H1 (cell line): ENCODE measurements around the gene CFAP298. TPM values are rescaled to one million over a fixed set of nuclear protein-coding genes. Genes with fewer than 3 reads are reported as not detected.

Experiments
- CTCF ChIA-PET: fragments of 300-600 bp; sonication (Branson Sonifier 250); formaldehyde crosslinking; loops from one replicate; lab custom pipeline; 2021; ENCODE audit not compliant: partially characterized antibody; lab: Charles Lee
- POLR2A ChIA-PET: fragments of 300-600 bp; sonication (Branson Sonifier 250); formaldehyde crosslinking; loops from one replicate; lab custom pipeline; 2021; ENCODE audit warnings: inconsistent platforms; ENCODE audit not compliant: partially characterized antibody; lab: Charles Lee
- DNase-seq, 2 experiments: peaks; one replicate each; pipeline versions ENCODE4 v3.0.0 to v3.0.0-alpha.2; 2010 to 2022; ENCODE audit warnings: low spot score in 2 of 2, low read depth in 1 of 2, mixed read lengths in 1 of 2
- FAIRE-seq: peaks from 2 replicates; lab custom pipeline; 2011; peaks lifted over from hg19 to GRCh38; lab: Jason Lieb, UNC
- H2AFZ ChIP-seq: 2 replicates; pipeline ENCODE4 v1.8.1; 2012; ENCODE audit warnings: low read length, inconsistent platforms
- H2AK5ac ChIP-seq: 2 replicates; pipeline ENCODE4 v1.6.1; 2013; ENCODE audit warnings: low read depth, low read length
- H2BK120ac ChIP-seq: replicated peaks from 2 replicates; pipeline ENCODE3; 2013; ENCODE audit warnings: low read depth, low read length, inconsistent platforms
- H2BK12ac ChIP-seq: 2 replicates; pipeline ENCODE4 v1.6.1; 2013; ENCODE audit warnings: low read depth, low read length
- H2BK15ac ChIP-seq: 2 replicates; pipeline ENCODE4 v1.6.1; 2013; ENCODE audit warnings: low read length
- H2BK20ac ChIP-seq: 2 replicates; pipeline ENCODE4 v1.6.1; 2013; ENCODE audit warnings: low read length
- H2BK5ac ChIP-seq: 2 replicates; pipeline ENCODE4 v1.6.1; 2013; ENCODE audit warnings: low read depth, low read length
- H3K14ac ChIP-seq: 2 replicates; pipeline ENCODE4 v1.6.1; 2013; ENCODE audit warnings: inconsistent platforms; ENCODE audit not compliant: insufficient read length
- H3K18ac ChIP-seq: 2 replicates; pipeline ENCODE4 v1.6.1; 2013; ENCODE audit warnings: low read length; ENCODE audit errors: extremely low read depth
- H3K23ac ChIP-seq: 2 replicates; pipeline ENCODE4 v1.6.1; 2013; ENCODE audit warnings: inconsistent platforms; ENCODE audit not compliant: insufficient read length
- H3K23me2 ChIP-seq: 2 replicates; pipeline ENCODE4 v1.6.1; 2013; ENCODE audit warnings: low read depth, low read length
- H3K27ac ChIP-seq: 2 replicates; pipeline ENCODE4 v1.6.1; 2011; ENCODE audit warnings: low read depth, low read length, inconsistent platforms
- H3K27me3 ChIP-seq, 4 experiments: replicated peaks in 1 of 4; 1 replicate in 1 of 4; 2 replicates in 3 of 4; pipeline versions ENCODE4 v1.6.1 to v1.8.1; 2011 to 2013; ENCODE audit warnings: low read length in 3 of 4, mild to moderate bottlenecking in 3 of 4, inconsistent platforms in 2 of 4, mixed read lengths in 2 of 4, moderate library complexity in 1 of 4; ENCODE audit not compliant: control insufficient read depth in 3 of 4, insufficient read depth in 3 of 4; ENCODE audit errors: extremely low read depth in 1 of 4
- H3K36me3 ChIP-seq, 4 experiments: 2 replicates each; pipeline versions ENCODE4 v1.6.1 to v1.8.1; 2011 to 2013; ENCODE audit warnings: mild to moderate bottlenecking in 4 of 4, low read length in 3 of 4, moderate library complexity in 2 of 4, control low read depth in 1 of 4, inconsistent platforms in 1 of 4; ENCODE audit not compliant: insufficient read depth in 4 of 4, control insufficient read depth in 2 of 4
- H3K4ac ChIP-seq: replicated peaks from 2 replicates; pipeline ENCODE3; 2013; ENCODE audit warnings: low read length, low read depth, mixed read lengths, inconsistent platforms; ENCODE audit not compliant: insufficient read length
- H3K4me1 ChIP-seq, 4 experiments: replicated peaks in 1 of 4; 1 replicate in 1 of 4; 2 replicates in 3 of 4; pipeline versions ENCODE4 v1.6.1 to v1.8.1; 2011 to 2013; ENCODE audit warnings: low read length in 3 of 4, inconsistent platforms in 2 of 4, mixed read lengths in 1 of 4; ENCODE audit not compliant: insufficient read depth in 4 of 4, control insufficient read depth in 3 of 4
- H3K4me2 ChIP-seq, 2 experiments: 2 replicates each; pipeline versions ENCODE4 v1.6.1 to v1.8.1; 2011 to 2013; ENCODE audit warnings: low read depth in 2 of 2, low read length in 2 of 2, control low read depth in 1 of 2, inconsistent platforms in 1 of 2, mild to moderate bottlenecking in 1 of 2; ENCODE audit not compliant: insufficient read depth in 1 of 2
- H3K4me3 ChIP-seq, 4 experiments: fragments of 200-600, 300-600 bp in 1 of 4; sonication (generic), shearing (Covaris generic), sonication (Bioruptor Twin) in 1 of 4; 2 replicates each; pipeline versions ENCODE4 v1.5.1 to v1.8.1; 2011 to 2016; ENCODE audit warnings: low read length in 4 of 4, low read depth in 3 of 4, control low read depth in 2 of 4, inconsistent platforms in 2 of 4, mild to moderate bottlenecking in 2 of 4, mixed read lengths in 1 of 4, moderate library complexity in 1 of 4; ENCODE audit not compliant: insufficient read depth in 2 of 4; ENCODE audit errors: extremely low read depth in 1 of 4
- H3K56ac ChIP-seq: replicated peaks from 2 replicates; pipeline ENCODE3; 2013; ENCODE audit warnings: low read depth, mild to moderate bottlenecking, mixed read lengths, low read length, inconsistent platforms; ENCODE audit not compliant: insufficient read length
- H3K79me1 ChIP-seq: 2 replicates; pipeline ENCODE4 v1.6.1; 2013; ENCODE audit warnings: low read depth, low read length, control low read depth
- H3K79me2 ChIP-seq, 2 experiments: 2 replicates each; pipeline versions ENCODE4 v1.6.1 to v1.8.1; 2012 to 2013; ENCODE audit warnings: low read length in 2 of 2, mild to moderate bottlenecking in 2 of 2, inconsistent platforms in 1 of 2; ENCODE audit not compliant: insufficient read depth in 2 of 2, control insufficient read depth in 1 of 2
- H3K9ac ChIP-seq, 4 experiments: replicated peaks in 1 of 4; 1 replicate in 1 of 4; 2 replicates in 3 of 4; pipeline versions ENCODE4 v1.6.1 to v1.8.1; 2011 to 2013; ENCODE audit warnings: low read depth in 3 of 4, low read length in 3 of 4, control low read depth in 2 of 4, mild to moderate bottlenecking in 2 of 4, moderate library complexity in 2 of 4, inconsistent platforms in 1 of 4; ENCODE audit errors: extremely low read depth in 1 of 4
- H3K9me3 ChIP-seq, 2 experiments: 2 replicates each; pipeline versions ENCODE4 v1.6.1 to v1.8.1; 2012 to 2013; ENCODE audit warnings: mild to moderate bottlenecking in 2 of 2, moderate library complexity in 2 of 2, control low read depth in 1 of 2, inconsistent platforms in 1 of 2, low read depth in 1 of 2, low read length in 1 of 2, mixed read lengths in 1 of 2; ENCODE audit not compliant: insufficient read depth in 2 of 2
- H4K20me1 ChIP-seq, 2 experiments: replicated peaks in 1 of 2; 2 replicates each; pipeline versions ENCODE3 to v1.8.1; 2011 to 2013; ENCODE audit warnings: inconsistent platforms in 2 of 2, low read length in 2 of 2, mild to moderate bottlenecking in 1 of 2; ENCODE audit not compliant: insufficient read depth in 2 of 2, control insufficient read depth in 1 of 2
- H4K5ac ChIP-seq: 2 replicates; pipeline ENCODE4 v1.6.1; 2013; ENCODE audit warnings: low read length, low read depth, mixed read lengths, inconsistent platforms; ENCODE audit not compliant: insufficient read length
- H4K8ac ChIP-seq: 2 replicates; pipeline ENCODE4 v1.8.0; 2013; ENCODE audit warnings: mild to moderate bottlenecking, moderate library complexity, low read length, inconsistent platforms; ENCODE audit not compliant: insufficient read depth; ENCODE audit errors: extremely low read depth
- H4K91ac ChIP-seq: replicated peaks from 2 replicates; pipeline ENCODE3; 2013; ENCODE audit warnings: low read length, mixed read lengths, inconsistent platforms; ENCODE audit not compliant: insufficient read length
- CBX8 ChIP-seq: fragments of 300-800, 300-1000 bp; sonication (generic); IDR thresholded peaks from 2 replicates; pipeline ENCODE4 v1.7.1; 2016; ENCODE audit warnings: low read depth, low read length, borderline replicate concordance
- POLR2A ChIP-seq, 2 experiments: IDR thresholded peaks; 1 replicate in 1 of 2; 2 replicates in 1 of 2; pipeline ENCODE4 v1.6.1; 2011; ENCODE audit warnings: low read depth in 2 of 2, low read length in 2 of 2, mild to moderate bottlenecking in 2 of 2; ENCODE audit errors: control extremely low read depth in 1 of 2
- RAD21 ChIP-seq, 2 experiments: IDR thresholded peaks in 1 of 2; conservative IDR thresholded peaks in 1 of 2; 2 replicates each; pipeline ENCODE4 v1.6.1; 2011; ENCODE audit warnings: low read depth in 2 of 2, low read length in 2 of 2, improper control_type of control experiment in 1 of 2, inconsistent platforms in 1 of 2, mild to moderate bottlenecking in 1 of 2, moderate library complexity in 1 of 2
- WGBS, 2 experiments: shearing (Covaris generic) in 1 of 2; methylation state at CpG; one replicate each; pipeline versions ENCODE4 v1.1.6 to v1.1.7; 2013 to 2015; ENCODE audit warnings: low lambda C conversion rate in 2 of 2, mixed read lengths in 2 of 2, inconsistent platforms in 1 of 2, low coverage in 1 of 2, missing lambda C conversion rate in 1 of 2; ENCODE audit not compliant: insufficient replicate concordance in 2 of 2, insufficient coverage in 1 of 2, insufficient read length in 1 of 2; ENCODE audit errors: extremely low coverage in 1 of 2, missing lambda C conversion rate in 1 of 2; 5-methylcytosine and 5-hydroxymethylcytosine counted together
- polyA plus RNA-seq, 7 experiments: library from polyadenylated mRNA; depleted of rRNA in 3 of 7; stranded (reverse) in 5 of 7; unstranded in 2 of 7; fragments of >200 nt in 5 of 7; fragments of 200-250 nt in 2 of 7; gene quantifications; 1 replicate in 5 of 7; 2 replicates in 1 of 7; 4 replicates in 1 of 7; pipeline versions ENCODE4 v1.2.1 to v1.2.3, GENCODE V29; 2011 to 2013; ENCODE audit warnings: missing spikeins in 2 of 7, mixed read lengths in 2 of 7
- total RNA-seq: library from RNA; stranded (reverse); fragmentation: NEBNext Ultra II Directional; extraction: Animal tissue kit (Norgen Biotek cat#: 25700); gene quantifications from 2 replicates; pipeline ENCODE4 v1.2.1, GENCODE V29; 2021

The CFAP298 gene
- total and polyA plus RNA-seq, 2 of the 8 experiments (the other 6 are each of a cell fraction or from before 2014, with no cell fraction given), result 43.0 to 68.1 TPM

DNA sequence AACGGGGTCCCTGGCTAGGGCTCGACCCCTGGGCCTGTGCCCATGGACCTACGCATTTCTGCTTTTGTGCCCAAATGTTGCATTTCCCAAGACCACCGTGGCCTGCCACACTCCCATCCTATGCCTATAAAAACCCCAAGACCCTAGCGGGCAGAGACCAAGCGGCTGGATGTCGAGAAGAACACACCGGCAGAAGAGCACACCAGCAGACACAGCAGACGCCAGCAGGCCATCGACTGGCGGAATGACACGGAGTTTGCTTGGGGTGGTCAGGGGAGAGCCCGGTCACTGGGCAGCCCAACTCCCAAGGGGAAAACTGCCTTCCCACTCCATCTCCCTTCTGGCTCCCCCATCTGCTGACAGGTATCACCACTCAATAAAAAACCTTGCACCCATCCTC is 31.2 kb downstream of the CFAP298 start:
- TF ChIP-seq RAD21 (IDR thresholded peaks at IDR 0.05 in 1 of 2, conservative IDR thresholded peaks at IDR 0.05 in 1 of 2; ENCODE audit: low read depth in 2 of 2, low read length in 2 of 2) (no peak), POLR2A (IDR thresholded peaks at IDR 0.05; ENCODE audit: control extremely low read depth in 1 of 2, low read depth in 2 of 2, low read length in 2 of 2) (no peak), CBX8 (no peak)
- Histone ChIP-seq H2AFZ (no peak overlapping the region), H3K4me2 (no peak overlapping the region), H2BK15ac (no peak overlapping the region), H4K91ac (no peak overlapping the region), H3K79me2 (no peaks in the 10 kb centered on the region), H3K27me3 (no peaks in the 10 kb centered on the region; a peak in 1 of 7 replicates), H4K8ac (no peak overlapping the region), H2BK5ac (no peak overlapping the region), H2AK5ac (no peak overlapping the region), H3K14ac (no peak overlapping the region), H3K4me1 (no peaks in the 10 kb centered on the region), H3K9ac (no peak overlapping the region), H3K36me3 (no peaks in the 10 kb centered on the region), H3K23ac (no peak overlapping the region), H3K56ac (no peak overlapping the region), H4K5ac (no peak overlapping the region), H3K4me3 (no peak overlapping the region), H3K23me2 (no peaks in the 10 kb centered on the region), H3K4ac (no peak overlapping the region), H3K27ac (no peak overlapping the region), H2BK20ac (no peak overlapping the region), H3K18ac (no peak overlapping the region), H3K9me3 (no peaks in the 10 kb centered on the region), H2BK120ac (no peak overlapping the region), H2BK12ac (no peak overlapping the region), H3K79me1 (no peaks in the 10 kb centered on the region), H4K20me1 (no peaks in the 10 kb centered on the region)
- 86% methylated on average over 13 of the region's 13 CpGs; no CpG with 5 or more reads in 1 of the 2 experiments for WGBS, 2 experiments
- CTCF ChIA-PET, result interaction anchor here (0.6 to 10.0 kb wide), 7 partner anchors 9 to 176 kb away, joined by 3 to 112 read pairs (median 6); no protein-coding TSS in a partner anchor
- POLR2A ChIA-PET, result interaction anchor here (1.0 to 1.2 kb wide), 2 partner anchors 11 to 20 kb away, joined by 3 read pairs; no protein-coding TSS in a partner anchor
- no peak for FAIRE-seq
- DNase-seq, result no peak
